Transverse colon (tissue), 4 donors: Measurements from ENCODE around the gene DPP10.

ENCODE experiments used
- CTCF ChIP-seq, 5 experiments: fragments of 200-600 bp in 3 of 5; fragments of 450-650 bp in 2 of 5; sonication (generic) in 3 of 5; IDR thresholded peaks; 1 replicate in 2 of 5; 2 replicates in 3 of 5; pipeline ENCODE4 v1.5.1; 2016 to 2017; ENCODE audit warnings: antibody characterized with exemption in 5 of 5, inconsistent platforms in 3 of 5, mild to moderate bottlenecking in 2 of 5, moderate library complexity in 1 of 5
- POLR2A ChIP-seq: fragments of 450-650 bp; IDR thresholded peaks from one replicate; pipeline ENCODE4 v1.6.1; 2016; ENCODE audit warnings: antibody characterized with exemption, mild to moderate bottlenecking, moderate library complexity
- POLR2AphosphoS5 ChIP-seq, 3 donors: sonication (generic); formaldehyde crosslinking; IDR thresholded peaks; one replicate each; pipeline ENCODE4 v1.6.1; 2016; ENCODE audit warnings: antibody characterized with exemption in 3 of 3

GRCh38 chr2:114919985-114920384, 477.5 kb downstream of the DPP10 start:
- TF ChIP-seq CTCF (IDR thresholded peaks at IDR 0.05) (no peak), POLR2A (no peak), POLR2AphosphoS5 (IDR thresholded peaks at IDR 0.05) (no peak)
